ENCODE results near the gene SERPINC1.
"Not testable (repeated sequence)": the region's sequence is repeated elsewhere in the genome, so short reads cannot be mapped to it uniquely, and the experiment has no call there.

The SERPINC1 gene

GRCh38 chr1:173862769-173863223 lies 54.3 kb downstream of the SERPINC1 start:
- no peak for DNase-seq (ENCODE audit: low read depth)

DNA sequence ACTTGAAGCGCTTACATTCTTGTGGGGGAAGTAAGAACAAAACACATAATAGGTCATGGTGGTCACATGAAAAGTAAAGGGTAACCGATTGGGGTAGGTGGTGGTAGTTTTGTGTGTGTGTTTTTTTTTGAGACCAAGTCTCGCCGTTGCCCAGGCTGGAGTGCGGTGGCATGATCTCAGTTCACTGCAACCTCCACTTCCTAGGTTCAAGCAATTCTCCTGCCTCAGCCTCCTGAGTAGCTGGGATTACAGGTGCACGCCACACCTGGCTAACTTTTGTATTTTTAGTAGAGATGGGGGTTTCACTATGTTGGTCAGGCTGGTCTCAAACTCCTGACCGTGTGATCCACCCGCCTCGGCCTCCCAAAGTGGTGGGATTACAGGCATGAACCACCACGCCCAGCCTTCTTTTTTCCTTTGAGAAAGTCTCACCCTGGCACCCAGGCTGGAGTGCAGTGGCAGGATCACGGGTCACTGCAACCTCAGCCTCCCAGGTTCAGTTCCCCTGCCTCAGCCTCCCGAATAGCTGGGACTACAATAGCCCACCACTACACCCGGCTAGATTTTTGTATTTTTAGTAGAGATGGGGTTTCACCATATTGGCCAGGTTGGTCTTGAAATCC lies 54.9 kb downstream of the SERPINC1 start:
- not testable (repeated sequence) for DNase-seq (ENCODE audit: low read depth)

- DNase-seq (ENCODE audit: low read depth) = no peak
Observed at GRCh38 chr1:173861731-173862145, 55.4 kb downstream of the SERPINC1 start.

GRCh38 chr1:173860065-173860464 lies 57.1 kb downstream of the SERPINC1 start:
- no peak for DNase-seq (ENCODE audit: low read depth)

DNA sequence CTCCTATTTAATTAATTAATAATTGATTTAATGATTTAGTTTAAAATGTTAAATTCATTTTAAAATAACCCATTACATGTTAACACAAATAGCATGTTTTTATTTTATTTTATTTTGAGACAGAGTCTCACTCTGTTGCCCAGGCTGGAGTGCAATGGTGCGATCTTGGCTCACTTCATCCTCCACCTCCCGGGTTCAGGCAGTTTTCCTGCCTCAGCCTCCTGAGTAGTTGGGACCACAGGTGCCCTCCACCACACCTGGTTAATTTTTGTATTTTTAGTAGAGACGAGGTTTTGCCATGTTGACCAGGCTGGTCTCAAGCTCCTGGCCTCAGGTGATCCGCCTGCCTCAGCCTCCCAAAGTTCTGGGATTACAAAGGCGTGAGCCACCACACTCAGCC lies 57.6 kb downstream of the SERPINC1 start:
- not testable (repeated sequence) for DNase-seq (ENCODE audit: low read depth)

DNA sequence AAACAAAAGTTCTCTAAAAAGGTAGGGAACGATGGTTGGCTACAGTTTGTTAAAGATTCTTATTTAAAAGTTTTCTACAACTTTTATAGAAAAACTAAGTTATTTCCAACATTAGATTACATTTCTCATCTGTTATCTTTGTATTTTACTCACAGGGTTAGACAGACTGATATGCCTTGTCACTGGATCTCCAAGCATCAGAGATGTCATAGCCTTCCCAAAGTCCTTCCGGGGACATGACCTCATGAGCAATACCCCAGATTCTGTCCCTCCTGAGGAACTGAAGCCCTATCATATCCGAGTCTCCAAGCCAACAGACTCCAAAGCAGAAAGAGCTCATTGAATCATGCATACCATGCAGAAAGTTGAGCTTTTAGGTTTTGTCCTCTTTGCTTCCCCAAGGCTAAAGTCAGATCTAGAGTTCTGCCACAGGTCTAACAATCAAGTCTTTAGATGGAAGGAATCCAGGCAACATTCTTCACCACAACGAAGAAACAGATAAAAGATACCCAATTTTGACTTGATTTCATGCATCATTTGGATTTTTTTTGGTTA lies 59.7 kb downstream of the SERPINC1 start:
- DNase-seq (ENCODE audit: low read depth) = no peak

- no peak for DNase-seq (ENCODE audit: low read depth)
Observed at GRCh38 chr1:173856903-173857302, 60.2 kb downstream of the SERPINC1 start.

- DNase-seq (ENCODE audit: low read depth) = no peak
Observed at GRCh38 chr1:173856014-173856413, 61.1 kb downstream of the SERPINC1 start.

Data from stromal cell of bone marrow (primary cell).